Urothelium cell line (cell line): ENCODE measurements around the gene SERINC5.

Experiments used
- DNase-seq: peaks from one replicate; pipeline ENCODE4 v3.0.0; 2011; ENCODE audit warnings: low spot score, mixed read lengths
- FAIRE-seq: peaks from 2 replicates; lab custom pipeline; 2011; peaks lifted over from hg19 to GRCh38; lab: Jason Lieb, UNC

Gene SERINC5

DNA sequence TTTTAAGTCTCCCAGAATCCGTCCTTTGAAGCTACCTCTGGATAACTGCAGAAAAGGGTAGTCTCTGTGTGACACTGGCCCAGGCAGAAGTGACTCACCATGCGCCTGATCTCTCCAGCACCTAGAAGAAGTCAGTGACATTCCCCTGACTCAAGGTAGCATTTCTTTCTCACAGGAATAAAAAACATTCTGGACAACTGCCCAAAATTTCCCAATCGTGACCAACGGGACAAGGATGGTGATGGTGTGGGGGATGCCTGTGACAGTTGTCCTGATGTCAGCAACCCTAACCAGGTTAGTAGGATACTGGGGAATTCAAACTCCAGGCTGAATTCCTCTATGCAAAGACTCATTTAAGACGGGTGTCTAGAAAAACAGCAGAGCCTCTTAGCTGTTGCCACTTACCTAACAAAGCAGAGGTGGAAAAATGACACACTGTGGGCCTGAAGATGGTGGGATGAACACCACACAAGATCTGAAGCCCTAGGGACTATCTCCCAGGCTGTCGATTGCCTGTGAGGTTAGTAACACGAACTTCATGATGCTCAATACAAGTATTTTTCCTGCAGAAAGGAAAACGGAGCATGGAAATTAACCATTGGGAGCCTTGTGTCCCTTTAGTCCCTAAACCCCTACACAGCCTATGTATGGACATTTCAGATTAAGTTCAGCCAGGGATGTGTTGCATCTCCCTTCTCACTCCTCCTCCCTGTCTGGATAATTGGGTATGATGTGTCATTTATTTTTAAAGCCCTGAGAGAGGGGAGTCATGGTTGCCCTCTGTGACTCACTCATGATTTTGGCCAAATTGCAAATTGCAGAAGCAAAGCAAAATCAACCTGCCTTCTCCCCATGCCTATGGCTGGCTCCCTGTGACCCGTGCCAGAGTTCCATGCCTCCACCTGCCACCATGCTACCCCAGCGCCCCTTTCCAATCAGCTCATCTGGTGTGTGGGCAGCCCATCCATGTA lies 183.5 kb downstream of the SERINC5 start:
- no peak for DNase-seq

DNA sequence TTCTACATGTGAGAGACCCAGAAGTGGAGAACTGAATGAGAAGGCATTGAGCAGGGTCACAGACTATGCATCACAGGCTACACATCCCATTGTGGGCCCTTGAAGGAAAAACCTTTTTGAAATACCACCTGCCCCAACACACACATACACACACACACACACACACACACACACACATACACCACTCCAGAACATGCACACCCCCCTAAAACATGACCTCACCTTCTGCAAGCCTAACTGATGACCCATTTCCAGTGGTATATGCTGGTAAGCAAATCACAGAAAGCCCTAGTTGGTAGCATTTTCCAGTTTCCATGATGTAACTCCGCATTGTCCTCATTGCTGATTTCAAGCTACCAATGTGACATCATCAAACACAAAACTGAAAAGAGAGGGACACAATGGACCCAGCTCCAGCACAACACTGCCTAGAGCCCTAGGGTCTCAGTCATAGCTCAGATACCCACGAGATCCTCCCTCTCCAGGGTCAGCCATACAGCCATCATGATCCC lies 184.3 kb downstream of the SERINC5 start:
- DNase-seq (no peak), FAIRE-seq (no peak)

More for the DNA sequence above, 183.5 kb downstream of the SERINC5 start:
- FAIRE-seq = no peak

DNA sequence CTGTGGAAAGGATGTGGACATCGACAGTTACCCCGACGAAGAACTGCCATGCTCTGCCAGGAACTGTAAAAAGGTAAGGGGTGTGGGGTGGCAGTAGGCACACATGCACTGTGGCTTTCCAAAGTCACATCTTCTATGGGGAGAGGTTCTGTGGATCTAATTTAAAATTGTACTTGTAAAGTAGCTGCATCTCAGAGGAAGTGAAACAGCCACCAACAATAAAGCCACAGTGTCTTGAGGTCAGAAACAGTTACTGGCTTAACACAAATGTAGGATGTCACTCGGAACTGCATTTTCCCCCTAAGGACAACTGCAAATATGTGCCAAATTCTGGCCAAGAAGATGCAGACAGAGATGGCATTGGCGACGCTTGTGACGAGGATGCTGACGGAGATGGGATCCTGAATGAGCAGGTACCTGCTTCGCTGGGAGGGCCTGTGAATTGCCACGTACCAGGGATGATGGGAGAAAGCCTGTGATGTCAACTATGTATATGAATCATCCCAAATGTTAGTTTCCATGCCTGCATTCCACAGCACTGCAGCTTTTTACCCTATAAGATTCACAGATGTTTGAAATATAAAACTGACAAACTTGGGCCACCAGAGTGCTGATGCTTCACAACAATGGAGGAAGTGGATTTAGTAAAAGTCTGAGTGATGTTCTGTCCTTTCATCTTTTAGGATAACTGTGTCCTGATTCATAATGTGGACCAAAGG lies 185.4 kb downstream of the SERINC5 start:
- DNase-seq = no peak
- FAIRE-seq = no peak

DNA sequence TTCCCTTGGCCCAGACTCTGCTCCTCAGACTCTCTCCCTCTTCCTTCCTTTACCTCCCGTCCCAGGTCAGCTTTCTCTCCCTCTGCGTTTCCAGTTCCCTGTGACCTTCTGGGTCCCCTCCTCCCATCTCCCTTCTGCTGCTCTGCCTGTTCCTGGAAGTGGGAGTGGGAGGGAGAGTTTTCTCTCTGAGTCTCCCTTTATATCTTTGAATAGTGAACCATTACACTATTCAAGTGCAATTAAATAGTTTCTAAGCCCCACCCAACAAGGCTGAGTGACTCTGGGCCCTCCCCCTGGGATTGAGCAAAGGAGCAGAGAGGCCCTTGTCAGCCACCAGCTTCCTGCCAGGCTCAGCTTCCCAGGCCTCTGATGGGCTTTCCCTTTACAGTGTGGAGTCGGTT lies 185.9 kb downstream of the SERINC5 start:
- FAIRE-seq (no peak), DNase-seq (no peak)

DNA sequence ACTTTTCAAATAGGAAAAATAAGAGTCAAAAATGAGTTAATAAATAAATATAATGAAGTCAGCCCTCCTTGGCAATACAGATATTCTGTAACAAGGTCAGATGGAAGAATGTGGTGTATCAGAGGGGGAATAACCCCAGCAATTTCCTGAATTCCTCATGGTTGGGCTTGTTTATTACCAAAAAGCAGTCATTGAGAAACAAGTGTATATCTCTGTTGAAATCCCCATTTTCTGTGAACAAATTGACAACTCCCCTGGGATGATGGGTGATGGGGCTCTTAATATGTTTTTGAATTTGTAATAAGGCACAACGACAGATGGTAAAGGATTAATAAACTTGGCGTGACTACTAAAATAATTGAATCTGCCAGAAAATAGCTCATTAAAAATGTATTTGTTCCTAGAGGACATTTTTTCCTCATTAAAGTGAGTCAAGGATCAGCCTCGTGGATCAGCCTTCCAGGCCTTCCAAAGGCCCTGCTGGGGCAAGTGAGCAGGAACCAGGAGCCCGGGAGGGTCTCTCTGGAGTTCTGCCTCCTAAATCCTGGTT lies 186.5 kb downstream of the SERINC5 start:
- FAIRE-seq = no peak
- DNase-seq = no peak

DNA sequence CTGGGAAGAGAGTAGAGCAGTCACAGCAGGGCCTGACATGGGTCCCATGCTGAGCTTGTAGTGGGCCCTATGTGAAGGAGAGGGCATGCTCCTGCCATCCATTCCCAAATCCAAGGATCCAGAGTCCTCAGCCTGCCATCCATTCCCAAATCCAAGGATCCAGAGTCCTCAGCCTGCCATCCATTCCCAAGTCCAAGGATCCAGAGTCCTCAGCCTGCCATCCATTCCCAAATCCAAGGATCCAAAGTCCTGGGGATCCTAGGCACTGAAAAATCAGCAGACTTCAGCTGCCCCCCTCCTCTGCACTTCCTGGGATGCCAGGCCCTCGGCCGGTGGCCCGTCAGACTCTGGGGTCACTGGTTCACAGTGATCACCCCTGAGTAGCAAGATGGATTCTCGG lies 187.1 kb downstream of the SERINC5 start:
- no peak for DNase-seq
- no peak for FAIRE-seq

DNA sequence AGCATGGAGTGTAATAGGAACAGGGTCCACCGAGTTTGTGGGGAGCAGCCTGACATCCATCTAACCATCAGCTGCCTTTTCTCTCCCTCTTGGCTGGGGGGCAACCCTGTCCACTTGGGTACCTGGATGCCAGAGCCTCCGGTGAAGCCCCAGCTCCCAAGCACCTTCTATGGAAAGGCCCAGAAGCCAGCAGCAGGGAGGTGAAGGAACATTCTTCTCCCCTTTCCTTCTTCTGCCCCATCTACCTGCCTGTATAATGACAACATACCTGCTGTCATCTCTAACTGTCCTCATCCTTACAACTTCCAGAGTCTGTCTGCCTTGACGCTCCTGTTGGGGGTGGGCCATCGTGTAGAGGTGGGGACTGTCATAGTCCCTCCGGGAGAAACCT lies 187.6 kb downstream of the SERINC5 start:
- FAIRE-seq = no peak
- no peak for DNase-seq

DNA sequence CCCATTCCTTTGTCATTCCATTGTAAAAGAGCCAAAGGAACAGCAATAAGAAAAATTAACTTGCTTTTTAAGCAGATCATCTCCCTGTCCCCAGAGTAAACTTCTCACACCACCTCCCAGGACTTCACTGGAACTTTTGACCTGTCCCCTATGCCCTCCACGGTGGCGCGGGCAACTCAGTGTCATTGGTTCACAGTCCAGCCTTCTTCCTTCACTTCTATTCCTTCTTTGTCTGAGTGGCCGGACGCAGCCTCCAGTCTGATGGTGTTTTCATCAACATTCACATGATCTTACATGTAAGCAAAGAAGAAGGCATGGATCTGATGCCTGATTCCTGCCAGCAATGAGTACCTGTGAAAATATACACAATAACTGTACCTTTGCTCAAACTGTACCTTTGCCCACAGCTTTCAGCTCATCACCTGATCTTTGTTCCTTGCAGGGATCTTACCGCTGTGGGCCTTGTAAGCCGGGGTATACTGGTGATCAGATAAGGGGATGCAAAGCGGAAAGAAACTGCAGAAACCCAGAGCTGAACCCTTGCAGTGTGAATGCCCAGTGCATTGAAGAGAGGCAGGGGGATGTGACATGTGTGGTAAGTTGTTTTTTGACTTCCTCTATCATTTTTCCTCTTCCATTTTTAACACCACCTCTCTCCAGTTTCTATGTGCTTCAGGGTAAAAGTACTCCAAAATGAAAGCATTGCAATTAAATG lies 188.2 kb downstream of the SERINC5 start:
- DNase-seq = no peak
- FAIRE-seq = no peak

DNA sequence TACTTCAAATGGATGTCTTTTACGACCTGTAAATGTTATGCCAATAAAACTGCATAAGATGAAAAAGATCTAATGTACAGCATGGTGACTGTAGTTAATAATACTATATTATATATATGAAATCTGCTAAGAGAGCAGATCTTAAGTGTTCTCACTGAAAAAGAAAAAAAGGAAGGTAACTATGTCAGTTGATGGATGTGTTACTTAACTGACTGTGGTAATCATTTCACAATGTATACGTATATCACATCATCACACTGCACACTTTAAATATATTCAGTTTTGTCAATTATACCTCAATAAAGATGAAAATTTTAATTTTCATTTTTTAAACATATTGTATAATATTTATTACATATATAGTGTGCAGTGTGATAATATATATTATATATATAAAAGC lies 188.8 kb downstream of the SERINC5 start:
- DNase-seq (no peak), FAIRE-seq (no peak)

DNA sequence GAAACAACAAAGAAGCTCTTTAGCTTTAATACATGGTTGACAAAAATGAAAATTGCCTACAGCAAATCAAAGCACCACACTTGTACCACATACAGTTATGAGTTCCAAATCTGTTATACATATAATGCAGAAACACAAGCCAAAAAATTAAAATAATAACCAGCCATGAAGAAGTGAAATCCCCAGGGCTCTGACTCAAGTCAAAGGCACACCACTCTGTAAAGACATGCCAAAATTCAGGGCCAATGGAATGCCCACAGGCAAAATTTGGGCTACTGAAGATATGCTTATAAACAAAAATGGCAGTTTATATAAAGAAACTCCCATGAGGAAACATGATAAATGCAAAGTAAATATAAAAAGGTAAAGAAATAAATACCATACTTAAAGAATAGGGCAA lies 191.7 kb downstream of the SERINC5 start:
- DNase-seq = no peak
- FAIRE-seq = no peak
